Effector memory CD8-positive, alpha-beta T cell (primary cell): ENCODE results near the gene CYBC1.

Source experiments
- ATAC-seq: fragments of 150-1000 bp; cut with Tn5 transposase; replicated peaks from 2 replicates; pipeline ENCODE4 v1.10.0; 2021; ENCODE audit warnings: mild to moderate bottlenecking, moderate library complexity
- DNase-seq, 3 experiments: peaks; one replicate each; pipeline ENCODE4 v3.0.0; 2021
- H3K27ac Mint-ChIP-seq, 2 donors: one replicate each; pipeline ENCODE4 v1.8.0; 2022; ENCODE audit warnings: mild to moderate bottlenecking in 2 of 2, mixed read lengths in 2 of 2, moderate library complexity in 2 of 2
- H3K27me3 Mint-ChIP-seq, 2 donors: one replicate each; pipeline ENCODE4 v1.8.0; 2022; ENCODE audit warnings: mixed read lengths in 2 of 2
- H3K36me3 Mint-ChIP-seq: one replicate; pipeline ENCODE4 v1.8.0; 2022; ENCODE audit warnings: mild to moderate bottlenecking, moderate library complexity, mixed read lengths; ENCODE audit not compliant: insufficient read depth
- H3K4me1 Mint-ChIP-seq, 2 donors: one replicate each; pipeline ENCODE4 v1.8.0; 2022; ENCODE audit warnings: low read depth in 2 of 2, mixed read lengths in 2 of 2
- H3K4me3 Mint-ChIP-seq, 2 donors: one replicate each; pipeline ENCODE4 v1.8.0; 2022; ENCODE audit warnings: mild to moderate bottlenecking in 2 of 2, mixed read lengths in 2 of 2, moderate library complexity in 2 of 2
- H3K9me3 Mint-ChIP-seq, 2 donors: one replicate each; pipeline ENCODE4 v1.8.0; 2022; ENCODE audit warnings: mixed read lengths in 2 of 2

Gene CYBC1

DNA sequence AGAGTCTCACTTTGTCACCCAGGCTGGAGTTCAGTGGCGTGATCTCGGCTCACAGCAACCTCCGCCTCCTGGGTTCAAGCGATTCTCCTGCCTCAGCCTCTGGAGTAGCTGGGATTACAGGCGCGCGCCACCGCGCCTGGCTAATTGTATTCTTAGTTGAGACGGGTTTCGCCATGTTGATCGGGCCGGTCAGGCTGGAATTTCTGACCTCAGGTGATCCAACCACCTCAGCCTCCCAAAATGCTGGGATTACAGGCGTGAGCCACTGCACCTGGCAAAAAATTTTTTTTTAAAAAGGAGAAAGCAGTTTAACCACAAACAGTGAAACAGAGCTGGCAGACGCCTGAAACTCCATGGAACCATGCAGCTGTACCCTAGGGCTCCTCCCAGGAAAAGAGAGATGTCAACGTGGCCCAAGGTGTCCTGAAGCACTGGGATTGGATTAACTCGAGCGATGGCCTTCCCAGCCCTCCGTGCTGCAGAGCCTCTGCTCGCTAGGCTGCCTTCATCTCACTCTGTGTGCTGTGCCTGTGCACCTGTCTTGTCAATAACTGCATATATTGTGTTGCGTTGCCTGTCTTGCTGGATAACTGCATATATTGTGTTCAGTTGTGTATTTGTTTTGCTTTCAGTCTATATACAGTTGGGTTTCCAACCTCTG, 39.4 kb upstream of the CYBC1 start:
- no peak overlapping the region for H3K27ac Mint-ChIP-seq
- no peaks in the 10 kb centered on the region for H3K9me3 Mint-ChIP-seq
- ATAC-seq (no peak), DNase-seq (no peak)
- peaks cover 68% of the 10 kb centered on the region for H3K36me3 Mint-ChIP-seq
- H3K4me1 Mint-ChIP-seq: peaks cover 24 to 26% of the 10 kb centered on the region in 2 donors
- no peak overlapping the region for H3K4me3 Mint-ChIP-seq
- H3K27me3 Mint-ChIP-seq: no peaks in the 10 kb centered on the region

DNA sequence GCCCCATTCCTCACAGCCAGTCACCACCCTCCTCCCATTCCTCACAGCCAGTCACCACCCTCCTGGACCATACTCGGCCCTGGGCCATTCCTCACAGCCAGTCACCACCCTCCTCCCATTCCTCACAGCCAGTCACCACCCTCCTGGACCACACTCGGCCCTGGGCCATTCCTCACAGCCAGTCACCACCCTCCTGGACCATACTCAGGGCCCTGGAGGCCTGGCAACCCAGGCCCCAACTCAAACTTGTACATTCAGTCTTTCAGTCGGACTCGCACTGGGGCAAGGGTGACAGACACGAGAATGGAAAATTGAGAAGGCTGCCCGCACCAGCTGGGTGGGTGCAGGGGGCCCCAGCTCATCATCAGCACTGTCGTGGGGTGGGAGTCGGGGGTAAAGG, 38.6 kb upstream of the CYBC1 start:
- DNase-seq (no peak), ATAC-seq (no peak)
- H3K27ac Mint-ChIP-seq: peak overlapping the region; percentile 65 to 78
- peaks cover 16 to 18% of the 10 kb centered on the region in 2 donors for H3K4me1 Mint-ChIP-seq
- H3K4me3 Mint-ChIP-seq: no peak overlapping the region
- H3K36me3 Mint-ChIP-seq: peaks cover 65% of the 10 kb centered on the region
- H3K9me3 Mint-ChIP-seq: no peaks in the 10 kb centered on the region
- no peaks in the 10 kb centered on the region for H3K27me3 Mint-ChIP-seq

DNA sequence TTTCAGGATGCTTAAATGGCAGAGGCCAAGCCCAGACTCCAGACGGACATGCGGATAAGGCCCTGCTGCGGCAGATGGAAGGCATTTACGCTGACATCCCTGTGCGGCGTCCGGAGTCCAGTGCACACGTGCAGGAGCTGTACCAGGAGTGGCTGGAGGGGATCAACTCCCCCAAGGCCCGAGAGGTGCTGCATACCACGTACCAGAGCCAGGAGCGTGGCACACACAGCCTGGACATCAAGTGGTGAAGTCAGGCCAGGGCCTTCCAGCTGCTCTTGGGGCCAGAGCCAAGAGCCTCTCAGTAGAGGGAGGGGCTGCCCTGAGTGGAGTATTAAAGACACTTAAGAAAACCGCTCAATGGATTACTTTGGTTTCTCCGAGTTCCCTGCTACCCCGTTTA, 37.4 kb upstream of the CYBC1 start:
- H3K36me3 Mint-ChIP-seq: peaks cover 62% of the 10 kb centered on the region
- H3K9me3 Mint-ChIP-seq: no peaks in the 10 kb centered on the region
- H3K27ac Mint-ChIP-seq: peak overlapping the region in 1 of 2 donors; percentile 65
- peaks cover 11 to 15% of the 10 kb centered on the region in 2 donors for H3K4me1 Mint-ChIP-seq
- ATAC-seq (no peak), DNase-seq (no peak)
- no peak overlapping the region for H3K4me3 Mint-ChIP-seq
- H3K27me3 Mint-ChIP-seq: no peaks in the 10 kb centered on the region

DNA sequence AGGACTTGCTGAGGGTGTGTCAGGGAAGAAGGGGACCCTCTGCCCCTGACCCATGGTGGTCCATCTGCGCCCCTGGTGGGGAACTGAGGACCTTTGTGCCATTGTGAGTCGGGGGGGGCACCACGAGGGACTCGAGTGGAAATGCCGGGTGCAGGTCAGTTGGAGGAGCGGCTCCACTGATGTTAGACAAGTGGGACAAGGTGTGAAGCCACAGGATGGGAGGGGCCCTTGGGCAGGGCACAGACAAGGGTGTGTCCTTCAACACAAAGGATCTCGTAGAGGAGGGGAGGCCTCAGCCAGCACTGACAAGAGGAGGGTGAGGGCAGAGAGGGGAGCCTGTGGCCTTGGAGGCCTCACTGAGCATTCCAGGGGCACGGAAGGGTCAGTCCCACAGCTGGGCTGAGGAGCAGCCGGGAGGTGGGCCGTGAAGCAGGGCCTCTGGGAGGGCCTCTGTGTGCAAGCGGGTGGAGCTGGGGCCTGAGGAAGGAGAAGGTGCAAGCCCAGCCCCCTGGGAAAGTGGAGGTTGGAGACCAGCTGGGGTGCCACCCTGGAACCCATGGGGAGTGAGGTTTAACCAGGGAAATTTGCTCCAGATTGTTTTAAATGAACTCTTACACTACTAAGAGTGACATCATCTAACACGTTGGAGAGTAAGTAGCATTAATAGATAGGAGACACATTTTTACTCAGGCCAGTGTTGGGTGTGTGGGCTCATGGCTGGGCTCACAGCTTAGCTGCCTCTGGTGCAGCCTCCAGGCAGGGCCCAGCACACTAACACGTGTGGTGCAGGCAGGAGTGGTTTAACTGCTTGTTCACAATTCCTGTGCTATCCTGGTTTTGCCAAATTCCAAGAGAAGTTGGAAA, 35.9 kb upstream of the CYBC1 start:
- no peak for DNase-seq
- H3K27ac Mint-ChIP-seq: peak overlapping the region; percentile 90 to 91
- peak overlapping the region; percentile 58 to 77 for H3K4me3 Mint-ChIP-seq
- no peaks in the 10 kb centered on the region for H3K27me3 Mint-ChIP-seq
- H3K9me3 Mint-ChIP-seq: no peaks in the 10 kb centered on the region
- H3K4me1 Mint-ChIP-seq: peaks cover 11 to 15% of the 10 kb centered on the region in 2 donors
- H3K36me3 Mint-ChIP-seq: peaks cover 62% of the 10 kb centered on the region
- peak; percentile 65 for ATAC-seq

DNA sequence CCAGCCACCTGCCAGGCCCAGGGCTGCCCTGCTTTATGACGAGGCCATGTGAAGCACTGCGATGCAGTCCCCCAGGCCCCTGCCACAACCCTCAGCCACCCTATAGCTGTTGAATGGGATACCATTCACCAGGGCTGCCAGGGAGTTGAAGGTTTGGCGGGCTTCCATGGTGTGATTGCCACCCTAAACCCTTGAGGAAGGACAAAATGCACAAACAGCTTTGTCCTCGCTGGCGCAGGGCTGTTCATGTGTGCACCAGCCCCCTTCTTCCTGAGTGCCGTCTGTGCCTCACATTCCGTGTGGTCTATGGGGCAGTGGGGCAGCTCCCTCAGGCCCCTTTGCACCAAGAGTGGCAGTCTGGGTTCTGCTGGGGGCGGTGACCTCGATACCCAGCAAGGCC, 33.3 kb upstream of the CYBC1 start:
- H3K27me3 Mint-ChIP-seq: no peaks in the 10 kb centered on the region
- H3K36me3 Mint-ChIP-seq: peaks cover 73% of the 10 kb centered on the region
- ATAC-seq: no peak
- H3K9me3 Mint-ChIP-seq: no peaks in the 10 kb centered on the region
- H3K27ac Mint-ChIP-seq: no peak overlapping the region
- H3K4me1 Mint-ChIP-seq: peaks cover 15 to 16% of the 10 kb centered on the region in 2 donors
- H3K4me3 Mint-ChIP-seq: no peak overlapping the region
- no peak for DNase-seq

DNA sequence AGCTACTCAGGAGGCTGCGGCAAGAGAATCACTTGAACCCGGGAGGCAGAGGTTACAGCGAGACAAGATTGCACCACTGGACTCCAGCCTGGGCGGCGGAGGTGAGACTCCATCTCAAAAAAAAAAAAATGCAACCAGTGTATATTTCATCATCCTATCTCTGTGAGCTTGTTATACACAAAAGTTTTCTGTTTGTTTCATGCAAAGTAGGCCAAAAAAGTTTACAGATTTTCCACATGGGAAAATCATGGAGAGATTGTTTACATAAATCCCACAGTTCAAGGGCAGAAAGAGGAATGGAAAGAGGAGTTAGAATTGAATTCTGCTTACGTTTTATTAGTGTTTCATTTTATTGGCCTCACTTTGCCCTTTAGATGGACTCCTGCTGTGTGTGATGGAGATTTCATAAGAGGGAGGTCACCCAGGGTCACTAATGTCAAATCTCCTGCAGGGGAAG, 32.7 kb upstream of the CYBC1 start:
- Mint-ChIP-seq H3K27ac (no peak overlapping the region), H3K9me3 (no peaks in the 10 kb centered on the region), H3K36me3 (peaks cover 72% of the 10 kb centered on the region), H3K4me3 (no peak overlapping the region), H3K4me1 (peaks cover 15 to 16% of the 10 kb centered on the region in 2 donors), H3K27me3 (no peaks in the 10 kb centered on the region)
- DNase-seq (no peak), ATAC-seq (no peak)

DNA sequence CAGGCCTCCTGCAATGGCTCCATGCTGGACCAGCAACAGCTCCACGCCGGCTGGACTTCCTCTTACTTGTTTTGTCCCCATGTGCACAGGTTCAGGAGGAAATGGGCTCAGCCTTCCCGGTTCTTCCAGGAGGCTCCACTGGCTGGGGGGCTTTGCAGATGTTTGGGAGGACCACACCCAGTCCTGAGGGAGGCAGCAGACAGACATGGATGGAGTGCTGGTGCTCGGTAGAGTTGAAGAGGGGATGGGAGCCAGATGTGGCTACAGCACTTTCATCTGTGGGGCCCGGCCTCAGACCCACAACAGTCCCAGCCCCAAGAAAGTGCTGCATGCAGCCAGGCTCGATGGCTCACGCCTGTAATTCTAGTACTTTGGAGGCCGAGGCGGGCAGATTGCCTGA, 29.8 kb upstream of the CYBC1 start:
- peaks cover 62% of the 10 kb centered on the region for H3K36me3 Mint-ChIP-seq
- no peak overlapping the region for H3K27ac Mint-ChIP-seq
- H3K4me3 Mint-ChIP-seq: no peak overlapping the region
- DNase-seq (no peak), ATAC-seq (no peak)
- H3K9me3 Mint-ChIP-seq: no peaks in the 10 kb centered on the region
- peaks cover 2 to 12% of the 10 kb centered on the region in 2 donors for H3K4me1 Mint-ChIP-seq
- no peaks in the 10 kb centered on the region for H3K27me3 Mint-ChIP-seq

DNA sequence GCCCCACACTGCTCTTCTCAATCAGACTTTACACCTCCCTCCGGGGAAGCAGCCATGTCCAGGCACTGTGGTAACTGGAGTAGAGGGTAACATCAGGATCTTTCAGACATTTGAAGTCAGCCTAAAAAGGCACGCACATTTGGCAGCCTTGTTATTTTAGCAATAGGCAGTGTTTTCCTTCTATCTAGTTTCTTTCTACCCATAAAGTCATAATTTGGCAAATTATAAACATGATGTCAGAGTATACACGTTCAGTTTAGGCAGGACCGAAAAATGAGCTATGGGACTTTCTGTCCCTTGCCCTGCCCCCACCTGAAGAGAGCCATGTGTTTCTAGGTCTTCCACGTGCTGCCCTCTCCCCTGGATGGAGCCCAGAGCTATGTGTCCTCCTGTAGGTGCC, 29.1 kb upstream of the CYBC1 start:
- Mint-ChIP-seq H3K27ac (peak overlapping the region in 1 of 2 donors; percentile 75), H3K27me3 (no peaks in the 10 kb centered on the region), H3K36me3 (peaks cover 62% of the 10 kb centered on the region), H3K4me3 (no peak overlapping the region), H3K4me1 (peaks cover 0 to 12% of the 10 kb centered on the region in 2 donors), H3K9me3 (no peaks in the 10 kb centered on the region)
- no peak for DNase-seq
- ATAC-seq: no peak

DNA sequence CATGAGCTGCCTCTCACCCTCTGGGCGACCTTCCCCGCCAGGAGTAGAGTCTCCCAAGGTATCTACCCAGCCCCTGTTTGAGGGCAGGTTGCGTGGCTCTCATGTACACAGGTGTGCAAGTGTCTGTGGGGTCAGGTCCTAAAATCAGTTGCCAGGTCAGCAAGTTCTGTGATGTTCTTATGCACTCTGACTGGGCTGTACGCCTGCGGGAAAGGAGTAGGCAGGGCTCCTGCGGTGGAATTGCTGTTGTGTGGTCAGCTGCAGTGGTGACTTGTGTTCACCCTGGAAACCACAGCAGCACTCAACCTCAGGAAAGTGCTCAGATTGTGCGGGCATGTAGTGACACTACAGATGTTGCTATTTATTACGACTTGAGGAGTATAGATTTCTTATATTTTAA, 27.4 kb upstream of the CYBC1 start:
- Mint-ChIP-seq H3K4me1 (peaks cover 0 to 12% of the 10 kb centered on the region in 2 donors), H3K4me3 (no peak overlapping the region), H3K27ac (peak overlapping the region; percentile 25 to 72), H3K9me3 (no peaks in the 10 kb centered on the region), H3K27me3 (no peaks in the 10 kb centered on the region), H3K36me3 (peaks cover 57% of the 10 kb centered on the region)
- ATAC-seq (no peak), DNase-seq (no peak)

DNA sequence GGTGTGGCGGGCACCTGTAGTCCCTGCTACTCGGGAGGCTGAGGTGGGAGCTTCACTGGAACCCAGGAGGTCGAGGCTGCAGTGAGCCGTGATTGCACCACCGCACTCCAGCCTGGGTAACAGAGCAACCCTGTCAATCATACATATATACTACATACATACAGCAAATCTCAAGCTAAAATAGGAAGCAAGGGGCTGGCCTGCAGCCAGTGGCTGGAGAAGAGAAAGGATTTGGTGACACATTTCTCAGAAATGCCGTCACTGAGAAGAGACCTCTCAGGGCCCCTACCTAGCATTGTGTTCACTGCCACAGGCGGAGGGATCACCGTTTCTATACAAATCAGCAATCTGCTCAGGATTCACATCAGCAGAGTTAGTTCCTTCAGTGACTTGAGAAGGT, 24.9 kb upstream of the CYBC1 start:
- peaks cover 0 to 12% of the 10 kb centered on the region in 2 donors for H3K4me1 Mint-ChIP-seq
- H3K36me3 Mint-ChIP-seq: peaks cover 71% of the 10 kb centered on the region
- H3K4me3 Mint-ChIP-seq: no peak overlapping the region
- no peak for ATAC-seq
- no peak for DNase-seq
- H3K27me3 Mint-ChIP-seq: no peaks in the 10 kb centered on the region
- no peak overlapping the region for H3K27ac Mint-ChIP-seq
- no peaks in the 10 kb centered on the region for H3K9me3 Mint-ChIP-seq

DNA sequence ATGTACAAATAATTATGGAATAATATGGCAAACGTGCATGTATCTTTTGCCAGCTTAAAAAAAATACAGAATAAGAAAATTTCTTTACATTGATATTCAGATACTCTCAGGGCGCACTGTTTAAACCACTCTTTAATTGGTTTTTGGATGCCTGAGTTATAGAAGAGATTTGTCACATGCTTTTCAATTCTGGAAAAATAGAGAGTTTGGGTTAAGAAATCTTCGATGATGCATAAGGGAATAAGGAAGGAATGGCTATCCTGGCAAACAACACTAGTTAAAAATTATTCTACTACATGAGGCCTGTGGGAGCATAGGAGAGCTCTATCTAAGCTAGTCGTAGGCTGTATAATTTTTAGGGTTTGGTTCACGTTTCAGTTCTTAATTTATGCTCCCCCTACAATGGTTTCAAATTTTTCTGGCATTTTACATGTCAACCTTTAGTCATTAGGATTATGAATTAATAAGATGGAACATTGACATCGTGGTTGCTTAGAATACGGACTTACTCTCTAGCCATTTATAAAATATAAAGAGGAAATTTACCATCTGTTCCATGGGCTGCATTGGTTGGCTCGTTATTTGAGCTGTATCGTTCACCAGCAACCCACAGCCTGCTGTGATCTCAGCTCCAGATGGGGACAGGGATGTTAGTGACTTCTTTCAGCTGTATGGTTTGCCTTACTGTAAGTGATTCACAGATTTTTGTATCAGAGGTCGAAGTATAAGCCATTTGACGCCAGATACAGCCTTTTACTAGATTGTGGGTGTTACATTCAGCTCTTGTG, 23.9 kb upstream of the CYBC1 start:
- H3K36me3 Mint-ChIP-seq: peaks cover 67% of the 10 kb centered on the region
- ATAC-seq (no peak), DNase-seq (no peak)
- peaks cover 0 to 11% of the 10 kb centered on the region in 2 donors for H3K4me1 Mint-ChIP-seq
- no peaks in the 10 kb centered on the region for H3K9me3 Mint-ChIP-seq
- no peaks in the 10 kb centered on the region for H3K27me3 Mint-ChIP-seq
- no peak overlapping the region for H3K4me3 Mint-ChIP-seq
- H3K27ac Mint-ChIP-seq: no peak overlapping the region

DNA sequence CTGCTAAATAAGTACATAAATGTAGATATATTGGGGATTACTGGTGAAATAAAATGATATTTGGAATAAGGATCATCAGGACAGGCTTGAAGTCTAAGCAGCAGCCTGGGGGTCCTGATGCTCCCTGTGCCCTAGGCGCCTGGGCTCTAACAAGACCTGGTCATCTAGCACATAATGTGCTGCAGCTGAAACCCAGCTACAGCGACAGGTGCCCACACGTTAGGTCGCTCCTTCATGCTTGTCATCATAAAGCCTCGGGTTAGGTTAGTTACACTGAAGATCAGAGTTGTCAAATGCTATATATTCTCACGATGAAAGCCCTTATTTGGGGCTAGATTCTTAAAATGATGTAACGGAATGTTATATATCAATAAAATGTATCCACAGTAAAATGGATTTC, 19.5 kb upstream of the CYBC1 start:
- no peak for ATAC-seq
- no peak for DNase-seq
- H3K27me3 Mint-ChIP-seq: no peaks in the 10 kb centered on the region
- peaks cover 0 to 3% of the 10 kb centered on the region in 2 donors for H3K4me1 Mint-ChIP-seq
- H3K27ac Mint-ChIP-seq: no peak overlapping the region
- H3K4me3 Mint-ChIP-seq: no peak overlapping the region
- H3K9me3 Mint-ChIP-seq: no peaks in the 10 kb centered on the region
- H3K36me3 Mint-ChIP-seq: peaks cover 79% of the 10 kb centered on the region

DNA sequence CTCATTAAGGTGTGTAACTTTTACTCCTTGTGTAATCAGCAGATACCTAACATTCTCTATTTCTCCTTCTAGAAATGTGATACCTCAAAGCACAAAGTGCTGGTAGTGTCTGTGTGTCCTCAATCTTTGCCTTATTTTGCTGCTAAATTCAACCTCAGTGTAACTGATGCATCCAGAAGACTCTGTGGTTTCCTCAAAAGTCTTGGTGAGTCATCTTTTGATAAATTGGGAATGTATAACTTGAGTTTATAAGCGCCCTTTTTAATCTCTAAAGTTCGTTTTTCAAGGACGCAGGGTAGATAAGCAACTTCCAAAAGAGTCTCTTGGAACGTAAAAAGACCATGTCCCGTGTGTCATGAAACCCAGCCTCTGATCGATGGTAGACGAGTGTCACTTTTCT, 18.1 kb upstream of the CYBC1 start:
- no peaks in the 10 kb centered on the region for H3K9me3 Mint-ChIP-seq
- DNase-seq (no peak), ATAC-seq (no peak)
- H3K4me3 Mint-ChIP-seq: no peak overlapping the region
- H3K4me1 Mint-ChIP-seq: peaks cover 6 to 9% of the 10 kb centered on the region in 2 donors
- no peak overlapping the region for H3K27ac Mint-ChIP-seq
- peaks cover 83% of the 10 kb centered on the region for H3K36me3 Mint-ChIP-seq
- H3K27me3 Mint-ChIP-seq: no peaks in the 10 kb centered on the region
